Endothelial cell of umbilical vein (primary cell): ENCODE results near the gene ACSS1. TPM values are rescaled to one million over a fixed set of nuclear protein-coding genes. Genes with fewer than 3 reads are reported as not detected.

ENCODE experiments used
- BruUV-seq: library from RNA; stranded (reverse); fragments of 400-500 nt; replicated peaks from 2 replicates; lab custom pipeline; 2021; lab: Mats Ljungman, UMichigan
- CTCF ChIA-PET: fragments of 300-600, 350-600 bp; sonication (Branson Sonifier 250); formaldehyde crosslinking; loops from one replicate; lab custom pipeline; 2021; ENCODE audit warnings: antibody characterized with exemption, inconsistent platforms; lab: Charles Lee
- POLR2A ChIA-PET: fragments of 300-600, 350-600 bp; sonication (Branson Sonifier 250); formaldehyde crosslinking; loops from one replicate; lab custom pipeline; 2021; ENCODE audit warnings: antibody characterized with exemption, inconsistent platforms; lab: Charles Lee
- DNase-seq: peaks from one replicate; pipeline ENCODE4 v3.0.0-alpha.2; 2011; ENCODE audit warnings: low read depth, low spot score
- FAIRE-seq: peaks from 2 replicates; lab custom pipeline; 2011; peaks lifted over from hg19 to GRCh38; lab: Jason Lieb, UNC
- H2AFZ ChIP-seq: 2 replicates; pipeline ENCODE4 v1.6.0; 2012; ENCODE audit warnings: low read depth, low read length, control low read depth, inconsistent platforms
- H3K27ac ChIP-seq: 2 replicates; pipeline ENCODE4 v1.5.1; 2011; ENCODE audit warnings: low read depth, mild to moderate bottlenecking, control low read depth, low read length, moderate library complexity; ENCODE audit not compliant: insufficient read depth
- H3K27me3 ChIP-seq, 2 experiments: 2 replicates each; pipeline versions ENCODE4 v1.6.0 to v1.6.1; 2011; ENCODE audit warnings: low read length in 2 of 2, mixed read lengths in 1 of 2; ENCODE audit not compliant: control insufficient read depth in 2 of 2, insufficient read depth in 2 of 2
- H3K36me3 ChIP-seq, 2 experiments: 2 replicates in 1 of 2; 3 replicates in 1 of 2; pipeline ENCODE4 v1.5.1; 2011; ENCODE audit warnings: low read length in 2 of 2, mild to moderate bottlenecking in 1 of 2, moderate library complexity in 1 of 2; ENCODE audit not compliant: control insufficient read depth in 2 of 2, insufficient read depth in 2 of 2; ENCODE audit errors: extremely low read depth in 1 of 2
- H3K4me1 ChIP-seq: 3 replicates; pipeline ENCODE4 v1.5.1; 2011; ENCODE audit warnings: mild to moderate bottlenecking, low read length; ENCODE audit not compliant: control insufficient read depth, insufficient read depth; ENCODE audit errors: extremely low read depth
- H3K4me2 ChIP-seq: 2 replicates; pipeline ENCODE4 v1.6.1; 2011; ENCODE audit warnings: low read length, control low read depth, mixed read lengths; ENCODE audit not compliant: insufficient read depth
- H3K4me3 ChIP-seq, 3 experiments: fragments of 200-600 bp in 1 of 3; sonication (generic), shearing (Covaris generic) in 1 of 3; replicated peaks in 1 of 3; 2 replicates each; pipeline ENCODE4 v1.5.1; 2011 to 2016; ENCODE audit warnings: control low read depth in 3 of 3, low read length in 3 of 3, mild to moderate bottlenecking in 2 of 3, inconsistent platforms in 1 of 3, low read depth in 1 of 3, moderate library complexity in 1 of 3; ENCODE audit not compliant: insufficient read depth in 1 of 3
- H3K79me2 ChIP-seq: 2 replicates; pipeline ENCODE4 v1.6.0; 2012; ENCODE audit warnings: low read length, inconsistent platforms; ENCODE audit not compliant: control insufficient read depth, insufficient read depth
- H3K9ac ChIP-seq: replicated peaks from 2 replicates; pipeline ENCODE3; 2011; ENCODE audit warnings: low read length, control low read depth; ENCODE audit not compliant: insufficient read depth; ENCODE audit errors: extremely low read depth
- H3K9me1 ChIP-seq: replicated peaks from 3 replicates; pipeline ENCODE4 v1.6.0; 2011; ENCODE audit warnings: mild to moderate bottlenecking, low read length; ENCODE audit not compliant: control insufficient read depth, insufficient read depth; ENCODE audit errors: extremely low read depth
- H3K9me3 ChIP-seq: replicated peaks from 2 replicates; pipeline ENCODE4 v1.5.1; 2012; ENCODE audit warnings: low read length, inconsistent platforms; ENCODE audit not compliant: control insufficient read depth, insufficient read depth
- H4K20me1 ChIP-seq: replicated peaks from 2 replicates; pipeline ENCODE3; 2011; ENCODE audit warnings: mild to moderate bottlenecking, low read length; ENCODE audit not compliant: control insufficient read depth, insufficient read depth; ENCODE audit errors: extremely low read depth
- EZH2 ChIP-seq: IDR thresholded peaks from 2 replicates; pipeline ENCODE4 v1.6.1; 2012; ENCODE audit warnings: borderline replicate concordance, low read depth, mild to moderate bottlenecking, moderate library complexity, low read length, inconsistent platforms; ENCODE audit not compliant: severe bottlenecking
- FOS ChIP-seq: IDR thresholded peaks from 2 replicates; pipeline ENCODE4 v1.6.1; 2011; ENCODE audit warnings: mild to moderate bottlenecking, low read length, moderate library complexity, borderline replicate concordance; ENCODE audit not compliant: insufficient read depth
- GATA2 ChIP-seq: IDR thresholded peaks from 2 replicates; pipeline ENCODE4 v1.7.0; 2011; ENCODE audit warnings: low read depth, mild to moderate bottlenecking, moderate library complexity, mixed read lengths, low read length; ENCODE audit not compliant: insufficient read length, insufficient read depth
- MYC ChIP-seq: IDR thresholded peaks from one replicate; pipeline ENCODE4 v1.6.1; 2011; ENCODE audit warnings: mild to moderate bottlenecking, low read depth, low read length
- POLR2AphosphoS5 ChIP-seq: IDR thresholded peaks from 2 replicates; pipeline ENCODE4 v1.6.1; 2012; ENCODE audit warnings: low read depth, mild to moderate bottlenecking, control low read depth, low read length, moderate library complexity; ENCODE audit not compliant: insufficient read depth
- dilution Hi-C: fragments of 300-500 bp; cut with MboI; formaldehyde crosslinking; loops from one replicate; pipeline ENCODE4 v1.15.0; 2019; ENCODE audit warnings: low sequenced_read_pairs; ENCODE audit not compliant: extremely low pct_ligation_motif_present
- intact Hi-C: fragments of 100-400 bp; cut with micrococcal nuclease; formaldehyde crosslinking; loops from one replicate; pipeline ENCODE4 v1.10.0; 2022
- polyA plus RNA-seq, 4 experiments: library from polyadenylated mRNA; depleted of rRNA in 3 of 4; stranded (reverse) in 3 of 4; unstranded in 1 of 4; fragments of >200 nt; gene quantifications; 2 replicates each; pipeline versions ENCODE4 v1.2.1 to v1.2.3, GENCODE V29; 2011 to 2012; ENCODE audit warnings: missing spikeins in 1 of 4
- total RNA-seq: library from RNA; stranded (reverse); gene quantifications from 2 replicates; pipeline ENCODE4 v1.2.3, GENCODE V29; 2021
- TF ChIP-seq, protein P1 (sequence below): IDR thresholded peaks from 2 replicates; pipeline ENCODE4 v1.6.1; 2011; ENCODE audit not compliant: insufficient read depth, insufficient read length
- TF ChIP-seq, protein P2 (sequence below), 2 donors: IDR thresholded peaks; 1 replicate in 1 of 2; 2 replicates in 1 of 2; pipeline ENCODE4 v1.5.1; 2011; ENCODE audit warnings: low read length in 2 of 2, mild to moderate bottlenecking in 2 of 2, moderate library complexity in 2 of 2, control low read depth in 1 of 2, inconsistent platforms in 1 of 2, low read depth in 1 of 2; ENCODE audit not compliant: insufficient read depth in 1 of 2; ENCODE audit errors: extremely low read depth in 1 of 2

Gene ACSS1
- total and polyA plus RNA-seq, 2 donors (not counting 3 experiments of a cell fraction or from before 2014, with no cell fraction given), result 6.2 to 17.9 TPM

DNA sequence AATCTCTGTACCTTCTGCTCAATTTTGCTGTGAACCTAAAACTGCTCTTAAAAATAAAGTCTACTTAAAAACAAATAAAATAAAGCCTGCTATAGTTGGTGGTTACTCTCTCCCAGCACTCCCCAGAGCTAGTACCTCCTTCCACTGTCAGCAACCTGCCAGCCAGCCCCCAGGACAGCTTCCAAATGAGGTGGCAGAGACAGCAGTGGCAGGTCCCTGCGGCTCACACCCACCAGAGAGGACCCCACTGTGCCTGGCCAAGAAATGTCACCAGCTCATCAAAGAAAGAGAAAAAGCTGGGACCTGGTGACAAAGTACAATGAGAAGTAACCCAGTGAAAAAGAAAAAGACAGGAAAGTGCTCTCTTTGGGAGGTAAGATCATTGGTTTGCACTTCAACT lies 80.6 kb downstream of the ACSS1 start:
- intact Hi-C loops (no loop called here), dilution Hi-C loops (no loop called here)
- TF ChIP-seq GATA2 (no peak), FOS (no peak), EZH2 (no peak), POLR2AphosphoS5 (no peak), MYC (no peak)
- TF ChIP-seq, protein P1, sequence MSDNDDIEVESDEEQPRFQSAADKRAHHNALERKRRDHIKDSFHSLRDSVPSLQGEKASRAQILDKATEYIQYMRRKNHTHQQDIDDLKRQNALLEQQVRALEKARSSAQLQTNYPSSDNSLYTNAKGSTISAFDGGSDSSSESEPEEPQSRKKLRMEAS, result no peak
- TF ChIP-seq, protein P2, sequence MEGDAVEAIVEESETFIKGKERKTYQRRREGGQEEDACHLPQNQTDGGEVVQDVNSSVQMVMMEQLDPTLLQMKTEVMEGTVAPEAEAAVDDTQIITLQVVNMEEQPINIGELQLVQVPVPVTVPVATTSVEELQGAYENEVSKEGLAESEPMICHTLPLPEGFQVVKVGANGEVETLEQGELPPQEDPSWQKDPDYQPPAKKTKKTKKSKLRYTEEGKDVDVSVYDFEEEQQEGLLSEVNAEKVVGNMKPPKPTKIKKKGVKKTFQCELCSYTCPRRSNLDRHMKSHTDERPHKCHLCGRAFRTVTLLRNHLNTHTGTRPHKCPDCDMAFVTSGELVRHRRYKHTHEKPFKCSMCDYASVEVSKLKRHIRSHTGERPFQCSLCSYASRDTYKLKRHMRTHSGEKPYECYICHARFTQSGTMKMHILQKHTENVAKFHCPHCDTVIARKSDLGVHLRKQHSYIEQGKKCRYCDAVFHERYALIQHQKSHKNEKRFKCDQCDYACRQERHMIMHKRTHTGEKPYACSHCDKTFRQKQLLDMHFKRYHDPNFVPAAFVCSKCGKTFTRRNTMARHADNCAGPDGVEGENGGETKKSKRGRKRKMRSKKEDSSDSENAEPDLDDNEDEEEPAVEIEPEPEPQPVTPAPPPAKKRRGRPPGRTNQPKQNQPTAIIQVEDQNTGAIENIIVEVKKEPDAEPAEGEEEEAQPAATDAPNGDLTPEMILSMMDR (IDR thresholded peaks at IDR 0.05; ENCODE audit: extremely low read depth in 1 of 2, insufficient read depth in 1 of 2, low read depth in 1 of 2, low read length in 2 of 2), result no peak
- Histone ChIP-seq H3K27me3 (no peaks in the 10 kb centered on the region), H3K79me2 (peaks cover 4% of the 10 kb centered on the region), H3K9me3 (no peaks in the 10 kb centered on the region), H3K27ac (no peak overlapping the region), H3K4me3 (no peak overlapping the region), H2AFZ (no peak overlapping the region), H3K9ac (no peak overlapping the region), H3K36me3 (peaks cover under 1 to 9% of the 10 kb centered on the region in 2 experiments), H3K4me1 (peaks cover 15% of the 10 kb centered on the region), H4K20me1 (no peaks in the 10 kb centered on the region), H3K4me2 (no peak overlapping the region), H3K9me1 (no peaks in the 10 kb centered on the region)
- POLR2A ChIA-PET, result no interaction called here
- BruUV-seq, result no TSS peak
- CTCF ChIA-PET, result no interaction called here
- DNase-seq (no peak), FAIRE-seq (no peak)
